Measurements from ENCODE around the gene RPN2. TPM values are rescaled to one million over a fixed set of nuclear protein-coding genes. Genes with fewer than 3 reads are reported as not detected.

The RPN2 gene
- total RNA-seq (2016; rRNA removed; fragmentation: Illumina TruSeq; extraction: Trizol) (284 and 587 TPM in 2 replicates), polyA plus RNA-seq (2011; rRNA removed) (1,560 and 1,818 TPM in 2 replicates), polyA minus RNA-seq (2011; rRNA and poly(A)+ RNA removed; ENCODE audit: low replicate concordance) (817 and 1,556 TPM in 2 replicates), Bru-seq, nascent RNA (percentile 95 among the genes with signal in this experiment), BruChase-seq, experiment 1, labeled RNA remaining after a 6-hour chase (percentile 93 among the genes with signal in this experiment), BruChase-seq, experiment 2, labeled RNA remaining after a 2-hour chase (percentile 91 among the genes with signal in this experiment)
- 65.3 and 71.8 TPM in 2 replicates for total RNA-seq (2016; cell fraction: cytosol; rRNA removed; fragmentation: Illumina TruSeq; extraction: Trizol; ENCODE audit: low read depth)
- total RNA-seq (2016; cell fraction: insoluble cytoplasmic fraction; rRNA removed; fragmentation: Illumina TruSeq; extraction: Trizol): 271 and 578 TPM in 2 replicates
- 95.8 and 99.1 TPM in 2 replicates for total RNA-seq (2016; cell fraction: membrane; rRNA removed; fragmentation: Illumina TruSeq; extraction: Trizol)
- total RNA-seq (2016; cell fraction: nucleus; rRNA removed; fragmentation: Illumina TruSeq; extraction: Trizol): 514 and 600 TPM in 2 replicates
- polyA plus RNA-seq (2011; cell fraction: cytosol; rRNA removed): 1,385 TPM in 2 replicates
- 528 and 556 TPM in 2 replicates for polyA plus RNA-seq (2011; cell fraction: nucleus; rRNA removed)
- 566 and 592 TPM in 2 replicates for polyA plus RNA-seq (2012)
- 52.7 and 53.5 TPM in 2 replicates for polyA plus RNA-seq (2016; cell fraction: cytosol; fragmentation: Illumina TruSeq; extraction: Trizol; ENCODE audit: low read depth)
- polyA plus RNA-seq (2016; cell fraction: insoluble cytoplasmic fraction; fragmentation: Illumina TruSeq; extraction: Trizol; ENCODE audit: low read depth): 324 and 345 TPM in 2 replicates
- polyA plus RNA-seq (2016; cell fraction: membrane; fragmentation: Illumina TruSeq; extraction: Trizol; ENCODE audit: low read depth): 79.9 and 84.4 TPM in 2 replicates
- 808 and 883 TPM in 2 replicates for polyA plus RNA-seq (2016; cell fraction: nucleus; fragmentation: Illumina TruSeq; extraction: Trizol; ENCODE audit: insufficient read depth, low read depth)
- polyA minus RNA-seq (2011; cell fraction: cytosol; rRNA and poly(A)+ RNA removed): 735 and 849 TPM in 2 replicates
- polyA minus RNA-seq (2011; cell fraction: nucleus; rRNA and poly(A)+ RNA removed): 241 and 296 TPM in 2 replicates
- long read RNA-seq, experiment 1, transcript RPN2-201 (17 exons, 2,515 nt): major isoform, 1,374 of 1,917 reads
- long read RNA-seq, experiment 1, partial matches to known transcripts: 345 of 1,917 reads
- long read RNA-seq, experiment 1, other reads (novel, unspliced or antisense): 198 of 1,917 reads
- long read RNA-seq, experiment 2, transcript RPN2-201 (17 exons, 2,515 nt): major isoform, 630 of 1,649 reads
- long read RNA-seq, experiment 2, partial matches to known transcripts: 731 of 1,649 reads
- long read RNA-seq, experiment 2, other reads (novel, unspliced or antisense): 288 of 1,649 reads

DNA sequence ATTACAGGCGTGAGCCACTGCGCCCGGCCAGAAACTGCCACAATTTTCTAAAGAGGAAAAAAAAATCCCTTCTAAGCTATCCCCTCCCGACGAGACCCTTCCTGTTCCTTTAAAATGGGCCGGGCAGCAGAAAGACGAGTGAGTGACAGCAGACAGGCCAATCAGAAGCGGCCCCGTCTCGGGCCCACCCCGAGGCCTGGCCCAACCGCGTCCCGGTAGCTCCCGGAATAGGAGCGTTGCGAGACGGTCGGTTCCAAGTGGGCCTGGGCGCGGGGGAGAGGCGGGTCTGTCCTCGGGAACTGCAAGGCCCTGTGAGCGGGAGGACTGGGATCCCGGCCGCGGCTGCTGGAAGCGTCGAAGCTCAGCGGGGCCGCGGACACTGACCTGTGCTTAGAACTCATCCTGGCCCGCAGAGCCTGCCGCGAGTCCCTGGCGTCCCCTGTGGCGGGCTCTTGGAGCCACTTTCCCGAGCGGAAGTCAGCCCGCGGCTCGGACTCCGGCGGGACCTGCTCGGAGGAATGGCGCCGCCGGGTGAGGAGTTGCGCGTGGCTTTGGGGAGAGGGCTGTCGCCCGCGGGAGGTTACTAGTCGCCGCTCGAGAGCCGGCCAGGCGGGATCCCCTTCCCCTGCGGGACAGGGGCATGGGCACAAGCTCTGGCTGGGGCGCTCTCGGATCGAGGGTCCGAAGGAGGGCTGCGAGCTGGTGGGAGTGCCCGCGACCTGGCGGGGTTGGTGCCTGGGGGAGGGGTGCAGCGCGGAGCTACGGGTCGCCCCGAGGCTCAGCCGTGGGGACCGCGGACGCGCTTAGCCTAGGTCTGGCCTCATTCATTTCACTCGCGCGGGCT is at the start of gene RPN2, which contains the start of gene MROH8:
RPN2 (plus strand) TSS at position 492 of the 844 bp plus-strand sequence; CDS start at position 519, 27 bp downstream.
MROH8 (minus strand) TSS at position 710 of the 844 bp plus-strand sequence.
- BruUV-seq (replicated peaks): no TSS peak
- Histone ChIP-seq H3K79me2 (ENCODE audit: insufficient read depth, low read length) (peaks cover 55% of the 10 kb centered on the region), H3K36me3 (replicated peaks in 1 of 2; ENCODE audit: control insufficient read depth in 1 of 2, insufficient read depth in 2 of 2, low read length in 2 of 2) (peaks cover 6 to 18% of the 10 kb centered on the region in 2 experiments), H3K9me3 (ENCODE audit: low read length) (no peaks in the 10 kb centered on the region), H3K4me2 (ENCODE audit: low read depth, low read length) (peak within 1 kb of the TSS; percentile 96), H3K4me3 (replicated peaks in 1 of 3; ENCODE audit: insufficient read depth in 1 of 3, low read depth in 2 of 3, low read length in 3 of 3) (peak within 1 kb of the TSS; percentile 77 to 94 (median 89)), H3K27ac (ENCODE audit: extremely low read length, insufficient read depth, low read length) (peak within 1 kb of the TSS; percentile 95), H2AFZ (ENCODE audit: low read length) (peak within 1 kb of the TSS; percentile 83), H3K9ac (ENCODE audit: insufficient read depth, low read depth, low read length) (peak within 1 kb of the TSS; percentile 99), H3K27me3 (ENCODE audit: control insufficient read depth in 1 of 2, insufficient read depth in 2 of 2, low read length in 2 of 2) (no peaks in the 10 kb centered on the region; a peak in 1 of 5 replicates), H3K4me1 (ENCODE audit: insufficient read depth, low read length) (peaks cover 48% of the 10 kb centered on the region), H4K20me1 (ENCODE audit: insufficient read depth, low read length) (peaks cover 35% of the 10 kb centered on the region)
- CTCF ChIA-PET (ENCODE audit: low intra/inter-chr PET ratio, low total read pairs): interaction anchor here (1.4 kb wide), 1 partner anchor 13 kb away, joined by 3 read pairs; no protein-coding TSS in a partner anchor
- FAIRE-seq (peak; percentile 46), ATAC-seq (peak; percentile 98), DNase-seq (ENCODE audit: low spot score) (peak; percentile 98)
- in situ Hi-C loops (cut with HindIII; ENCODE audit: extremely low pct_ligation_motif_present, low pct_unique_long_range_greater_than_20kb) (no loop called here), intact Hi-C loops (cut with micrococcal nuclease; ENCODE audit: unreplicated experiment) (loop anchor here (1.0 kb wide), 1 partner anchor 84 kb away; the partner anchor contains the start of gene RBL1)
- POLR2A ChIA-PET: interaction anchor here (0.6 to 2.5 kb wide), 33 partner anchors 9 to 965 kb away, joined by 3 to 36 read pairs (median 5); partner anchors contain the start of genes BLCAP, MANBAL, RBL1 and SRC
- 0% methylated on average over 50 of the region's 80 CpGs for WGBS (ENCODE audit: low lambda C conversion rate)
- TF ChIP-seq ARID2 (CRISPR knock-in tag; IDR thresholded peaks at IDR 0.05; ENCODE audit: borderline replicate concordance) (peak; percentile 69; the same call in 1 of the 2 replicates), AHDC1 (CRISPR knock-in tag; IDR thresholded peaks at IDR 0.05; ENCODE audit: borderline replicate concordance) (peak; percentile 78), ZNF142 (CRISPR knock-in tag; IDR thresholded peaks at IDR 0.05) (peak; percentile 77; the same call in 1 of the 2 replicates), MIXL1 (CRISPR knock-in tag; IDR thresholded peaks at IDR 0.05) (no peak)

Measured in HepG2 (cell line).